Kidney (tissue), 14 donors: Measurements from ENCODE around the gene CDCP2. TPM values are rescaled to one million over a fixed set of nuclear protein-coding genes. Genes with fewer than 3 reads are reported as not detected.

Source experiments
- DNase-seq, 5 donors: peaks; one replicate each; pipeline ENCODE4 v3.0.0-alpha.2; 2013 to 2020
- FAIRE-seq: peaks from 2 replicates; lab custom pipeline; 2012; peaks lifted over from hg19 to GRCh38; lab: Jason Lieb, UNC
- H3K27ac ChIP-seq, 2 donors: one replicate each; pipeline ENCODE4 v1.7.0; 2013; ENCODE audit warnings: low read depth in 2 of 2, low read length in 2 of 2, inconsistent platforms in 1 of 2
- H3K27me3 ChIP-seq: one replicate; pipeline ENCODE4 v1.7.1; 2013; ENCODE audit warnings: low read length, inconsistent platforms; ENCODE audit not compliant: control insufficient read depth, insufficient read depth
- H3K36me3 ChIP-seq, 3 donors: one replicate each; pipeline versions ENCODE4 v1.7.0 to v1.7.1; 2013; ENCODE audit warnings: low read length in 3 of 3, control low read depth in 1 of 3, inconsistent platforms in 1 of 3; ENCODE audit not compliant: insufficient read depth in 3 of 3, control insufficient read depth in 2 of 3
- H3K4me1 ChIP-seq, 3 donors: one replicate each; pipeline versions ENCODE4 v1.7.0 to v1.7.1; 2013; ENCODE audit warnings: low read length in 3 of 3, inconsistent platforms in 1 of 3, low read depth in 1 of 3; ENCODE audit not compliant: control insufficient read depth in 2 of 3, insufficient read depth in 2 of 3
- H3K4me3 ChIP-seq, 3 donors: one replicate each; pipeline versions ENCODE4 v1.7.0 to v1.8.1; 2013; ENCODE audit warnings: low read length in 3 of 3, control low read depth in 1 of 3, inconsistent platforms in 1 of 3
- H3K9ac ChIP-seq, 3 donors: one replicate each; pipeline versions ENCODE4 v1.7.0 to v1.7.1; 2013; ENCODE audit warnings: low read length in 3 of 3, control low read depth in 1 of 3, inconsistent platforms in 1 of 3
- H3K9me3 ChIP-seq, 3 donors: one replicate each; pipeline versions ENCODE4 v1.7.0 to v1.7.1; 2013; ENCODE audit warnings: low read length in 3 of 3, control low read depth in 1 of 3, inconsistent platforms in 1 of 3; ENCODE audit not compliant: control insufficient read depth in 2 of 3, insufficient read depth in 1 of 3
- intact Hi-C: fragments of 100-400 bp; cut with DNase I; formaldehyde crosslinking; loops from one replicate; pipeline ENCODE4 v1.11.1; 2022
- polyA plus RNA-seq: library from polyadenylated mRNA; stranded (reverse); fragments of 350-450 nt; fragmentation: Illumina TruSeq; extraction: RNeasy Lipid Tissue Mini Kit (QIAGEN cat#74804); gene quantifications from one replicate; pipeline ENCODE4 v1.2.3, GENCODE V29; 2014; ENCODE audit warnings: low read depth, low replicate concordance; ENCODE audit not compliant: insufficient read depth
- total RNA-seq: library from RNA; stranded (reverse); fragmentation: NEBNext Ultra II Directional; extraction: Animal tissue kit (Norgen Biotek cat#: 25700); gene quantifications from one replicate; pipeline ENCODE4 v1.2.1, GENCODE V29; 2021
- TF ChIP-seq, protein P1 (sequence below): IDR thresholded peaks from 3 replicates; pipeline ENCODE4 v1.5.1; 2012; ENCODE audit warnings: mild to moderate bottlenecking, moderate library complexity, borderline replicate concordance; ENCODE audit not compliant: insufficient read depth; ENCODE audit errors: extremely low read depth
- donor health status: control.
- donor health status: control.
- donor health status: control.
- donor health status: control.
- donor health status: control.
- donor health status: DM: yes; HTN: yes; CAD: no.
- donor health status: Normal renal cell carcinoma (clear cell type).

Gene CDCP2
- total and polyA plus RNA-seq, 2 donors from 2014 or later = 0.54 TPM; not detected in 1

DNA sequence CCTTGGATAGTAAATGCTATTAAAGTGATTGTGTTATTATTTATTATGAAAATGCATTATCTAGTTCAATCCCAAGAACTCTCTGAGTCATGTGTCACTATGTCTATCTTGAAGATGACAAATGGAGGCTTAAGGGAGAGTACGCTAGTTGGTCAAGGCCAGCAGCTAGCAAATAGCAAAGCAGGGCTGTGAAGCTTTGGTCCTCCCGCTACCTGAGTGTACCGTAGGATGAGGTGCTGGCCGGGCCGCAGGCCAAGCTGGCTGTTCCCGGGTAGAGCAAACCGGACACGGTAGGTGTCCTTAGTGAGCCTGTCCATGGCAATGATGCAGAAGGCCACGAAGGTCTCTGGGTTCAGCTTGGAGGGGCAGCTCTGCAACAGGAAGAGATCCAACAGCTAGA lies 37.7 kb upstream of the CDCP2 start:
- intact Hi-C loops = no loop called here
- FAIRE-seq = no peak

DNA sequence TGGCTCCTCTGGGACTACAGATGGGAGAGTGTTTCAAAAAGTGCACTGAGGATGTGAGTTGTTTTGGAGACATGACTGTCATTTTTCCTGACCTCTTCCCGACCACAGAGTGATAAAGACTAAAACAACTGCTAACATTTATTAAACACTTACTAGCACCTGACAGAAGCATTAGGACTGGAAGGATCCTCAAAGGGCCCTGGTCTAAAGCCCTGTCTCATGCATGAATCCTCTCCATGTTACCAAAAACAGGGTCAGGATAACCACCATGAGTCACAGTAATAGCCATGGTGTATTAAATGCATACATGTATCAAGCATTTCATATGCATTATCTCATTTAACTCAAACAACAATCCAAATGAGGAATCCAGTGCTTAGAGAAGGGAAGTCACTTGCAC lies 35.5 kb upstream of the CDCP2 start:
- H3K27ac ChIP-seq = no peak overlapping the region
- FAIRE-seq (no peak), DNase-seq (no peak)
- no peaks in the 10 kb centered on the region for H3K4me1 ChIP-seq
- H3K27me3 ChIP-seq = no peaks in the 10 kb centered on the region
- H3K9ac ChIP-seq = no peak overlapping the region
- H3K9me3 ChIP-seq = no peaks in the 10 kb centered on the region
- intact Hi-C loops = no loop called here
- no peaks in the 10 kb centered on the region for H3K36me3 ChIP-seq
- TF ChIP-seq, protein P1, sequence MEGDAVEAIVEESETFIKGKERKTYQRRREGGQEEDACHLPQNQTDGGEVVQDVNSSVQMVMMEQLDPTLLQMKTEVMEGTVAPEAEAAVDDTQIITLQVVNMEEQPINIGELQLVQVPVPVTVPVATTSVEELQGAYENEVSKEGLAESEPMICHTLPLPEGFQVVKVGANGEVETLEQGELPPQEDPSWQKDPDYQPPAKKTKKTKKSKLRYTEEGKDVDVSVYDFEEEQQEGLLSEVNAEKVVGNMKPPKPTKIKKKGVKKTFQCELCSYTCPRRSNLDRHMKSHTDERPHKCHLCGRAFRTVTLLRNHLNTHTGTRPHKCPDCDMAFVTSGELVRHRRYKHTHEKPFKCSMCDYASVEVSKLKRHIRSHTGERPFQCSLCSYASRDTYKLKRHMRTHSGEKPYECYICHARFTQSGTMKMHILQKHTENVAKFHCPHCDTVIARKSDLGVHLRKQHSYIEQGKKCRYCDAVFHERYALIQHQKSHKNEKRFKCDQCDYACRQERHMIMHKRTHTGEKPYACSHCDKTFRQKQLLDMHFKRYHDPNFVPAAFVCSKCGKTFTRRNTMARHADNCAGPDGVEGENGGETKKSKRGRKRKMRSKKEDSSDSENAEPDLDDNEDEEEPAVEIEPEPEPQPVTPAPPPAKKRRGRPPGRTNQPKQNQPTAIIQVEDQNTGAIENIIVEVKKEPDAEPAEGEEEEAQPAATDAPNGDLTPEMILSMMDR = no peak
- H3K4me3 ChIP-seq = no peak overlapping the region

More for the DNA sequence above, 37.7 kb upstream of the CDCP2 start:
- no peak for DNase-seq
- H3K27me3 ChIP-seq = no peaks in the 10 kb centered on the region
- H3K9me3 ChIP-seq = no peaks in the 10 kb centered on the region
- no peak overlapping the region for H3K9ac ChIP-seq
- H3K4me1 ChIP-seq = no peaks in the 10 kb centered on the region
- H3K4me3 ChIP-seq = no peak overlapping the region
- TF ChIP-seq, protein P1 = no peak
- no peak overlapping the region for H3K27ac ChIP-seq
- peaks cover 0 to 4% (median 0%) of the 10 kb centered on the region in 3 donors for H3K36me3 ChIP-seq

DNA sequence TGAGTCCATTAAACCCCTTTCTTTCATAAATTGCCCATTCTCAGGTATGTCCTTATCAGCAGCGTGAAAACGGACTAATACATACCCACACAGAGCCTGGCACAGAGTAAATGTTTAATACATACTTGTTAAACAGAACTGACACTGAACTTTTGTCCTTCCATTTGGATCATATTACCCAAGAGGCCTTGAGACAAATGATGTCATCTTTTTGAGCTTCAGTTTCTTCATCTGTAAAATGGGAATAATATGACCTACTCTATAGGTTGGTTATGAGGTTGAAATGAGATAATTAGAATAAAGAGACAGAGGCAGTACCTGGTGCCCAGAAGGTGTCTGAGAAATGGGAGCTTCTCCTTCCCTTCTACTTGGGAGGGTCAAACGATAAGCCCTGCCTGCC lies 33.3 kb upstream of the CDCP2 start:
- DNase-seq = no peak
- no peak overlapping the region for H3K9ac ChIP-seq
- no peaks in the 10 kb centered on the region for H3K9me3 ChIP-seq
- no peak for FAIRE-seq
- intact Hi-C loops = no loop called here
- no peaks in the 10 kb centered on the region for H3K36me3 ChIP-seq
- no peak overlapping the region for H3K4me3 ChIP-seq
- no peaks in the 10 kb centered on the region for H3K27me3 ChIP-seq
- TF ChIP-seq, protein P1 = no peak
- H3K4me1 ChIP-seq = no peaks in the 10 kb centered on the region
- H3K27ac ChIP-seq = no peak overlapping the region

DNA sequence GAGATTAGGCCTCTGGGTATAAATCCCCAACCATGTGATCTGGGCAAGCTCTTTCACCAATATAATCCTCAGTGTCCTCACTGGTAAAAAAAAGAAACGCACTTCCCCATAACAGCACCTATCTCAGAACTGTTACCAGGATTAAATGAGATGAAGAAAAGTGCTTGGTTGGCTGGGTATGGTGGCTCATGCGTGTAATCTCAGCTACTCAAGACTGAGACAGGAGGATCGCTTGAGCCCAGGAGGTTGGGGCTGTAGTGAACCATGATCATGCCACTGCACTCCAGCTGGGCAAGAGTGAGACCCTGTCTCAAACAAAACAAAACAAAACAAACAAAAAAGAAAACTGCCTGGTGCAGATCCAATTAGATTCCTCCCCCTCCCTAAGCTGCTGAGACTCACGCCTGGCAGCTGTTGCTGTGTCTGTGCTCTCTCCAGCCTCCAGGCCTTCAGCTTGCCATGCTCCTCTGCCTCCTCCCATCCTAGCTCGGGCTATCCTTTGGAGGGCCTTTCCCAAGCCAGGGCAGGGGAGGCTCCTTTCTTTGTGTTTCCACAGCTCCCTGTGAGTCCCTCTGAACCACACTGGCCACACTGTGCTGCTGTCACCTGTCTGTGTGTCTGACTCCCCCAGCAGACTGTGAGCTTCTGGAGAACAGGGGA lies 28.0 kb upstream of the CDCP2 start:
- no peak overlapping the region for H3K27ac ChIP-seq
- no peaks in the 10 kb centered on the region for H3K4me1 ChIP-seq
- H3K36me3 ChIP-seq = peaks cover 0 to 5% (median 0%) of the 10 kb centered on the region in 3 donors
- no peak overlapping the region for H3K4me3 ChIP-seq
- TF ChIP-seq, protein P1 = no peak
- H3K27me3 ChIP-seq = no peaks in the 10 kb centered on the region
- intact Hi-C loops = no loop called here
- DNase-seq (peak in 2 of 5 donors; percentile 17), FAIRE-seq (no peak)
- no peak overlapping the region for H3K9ac ChIP-seq
- H3K9me3 ChIP-seq = no peaks in the 10 kb centered on the region
